GM10248 (cell line): Measurements from ENCODE around the gene AFAP1.

Experiments
- CTCF ChIA-PET: fragments of 300-600 bp; sonication (Branson Sonifier 250); formaldehyde crosslinking; extraction: SDS; loops from one replicate; lab custom pipeline; 2021; ENCODE audit warnings: antibody characterized with exemption; lab: Yijun Ruan, JAX
- POLR2A ChIA-PET: fragments of 350-650 bp; sonication (Branson Sonifier 250); formaldehyde crosslinking; extraction: SDS; loops from one replicate; lab custom pipeline; 2020; ENCODE audit warnings: antibody characterized with exemption; lab: Yijun Ruan, JAX
- DNase-seq: peaks from one replicate; pipeline ENCODE4 v3.0.0; 2012; ENCODE audit errors: extremely low spot score
- CTCF ChIP-seq: IDR thresholded peaks from 2 replicates; pipeline ENCODE4 v1.5.1; 2012; ENCODE audit warnings: mild to moderate bottlenecking, low read depth; ENCODE audit errors: extremely low read depth, missing control alignments, control extremely low read depth

The AFAP1 gene

GRCh38 chr4:7775396-7775795, 164.3 kb downstream of the AFAP1 start:
- no peak for TF ChIP-seq CTCF
- CTCF ChIA-PET: interaction anchor here (4.3 to 30.0 kb wide), 2 partner anchors 14 to 28 kb away, joined by 17 to 547 read pairs; no protein-coding TSS in a partner anchor
- POLR2A ChIA-PET: no interaction called here
- no peak for DNase-seq

GRCh38 chr4:7774301-7775294, 165.1 kb downstream of the AFAP1 start:
- TF ChIP-seq CTCF: no peak
- DNase-seq: no peak
- CTCF ChIA-PET: interaction anchor here (1.4 to 30.0 kb wide), 3 partner anchors 12 to 29 kb away, joined by 4 to 547 read pairs (median 15); no protein-coding TSS in a partner anchor
- POLR2A ChIA-PET: no interaction called here

- DNase-seq: no peak
- CTCF ChIA-PET: interaction anchor here (0.9 to 30.0 kb wide), 4 partner anchors 11 to 30 kb away, joined by 4 to 547 read pairs (median 10); no protein-coding TSS in a partner anchor
- POLR2A ChIA-PET: no interaction called here
- no peak for TF ChIP-seq CTCF
Observed at GRCh38 chr4:7773401-7774180, 166.1 kb downstream of the AFAP1 start.

- TF ChIP-seq CTCF: no peak
- CTCF ChIA-PET: interaction anchor here (0.9 to 30.0 kb wide), 3 partner anchors 11 to 31 kb away, joined by 4 to 547 read pairs (median 15); no protein-coding TSS in a partner anchor
- POLR2A ChIA-PET: no interaction called here
- no peak for DNase-seq
Observed at GRCh38 chr4:7772711-7773385, 166.8 kb downstream of the AFAP1 start.

- POLR2A ChIA-PET: no interaction called here
Observed at GRCh38 chr4:7771541-7772507, 167.8 kb downstream of the AFAP1 start.

More at GRCh38 chr4:7771541-7772507, 167.8 kb downstream of the AFAP1 start:
- peak; percentile 8 for TF ChIP-seq CTCF
- peak; percentile 83 for DNase-seq
- CTCF ChIA-PET: interaction anchor here (0.7 to 30.0 kb wide), 8 partner anchors 9 to 60 kb away, joined by 3 to 547 read pairs (median 14); no protein-coding TSS in a partner anchor
